Tibial nerve (tissue), 4 donors: ENCODE measurements around the gene ABCG1. TPM values are rescaled to one million over a fixed set of nuclear protein-coding genes. Genes with fewer than 3 reads are reported as not detected.
"Not testable (repeated sequence)": the region's sequence is repeated elsewhere in the genome, so short reads cannot be mapped to it uniquely, and the experiment has no call there.

Experiments used
- DNase-seq, 2 donors: peaks; one replicate each; pipeline ENCODE4 v3.0.0-alpha.2; 2019; ENCODE audit warnings: low spot score in 2 of 2
- H3K27ac ChIP-seq, 4 donors: fragments of 200-600 bp; sonication (generic) in 3 of 4; one replicate each; pipeline ENCODE4 v1.5.1; 2017 to 2019; ENCODE audit warnings: mild to moderate bottlenecking in 1 of 4
- H3K27me3 ChIP-seq, 2 donors: fragments of 200-600 bp; sonication (generic) in 1 of 2; one replicate each; pipeline versions ENCODE4 v1.5.1 to v1.6.0; 2017 to 2019
- H3K36me3 ChIP-seq, 3 donors: fragments of 200-600 bp; sonication (generic); one replicate each; pipeline ENCODE4 v1.5.1; 2018 to 2019
- H3K4me1 ChIP-seq, 4 donors: fragments of 200-600 bp; sonication (generic) in 3 of 4; one replicate each; pipeline ENCODE4 v1.5.1; 2017 to 2019
- H3K4me3 ChIP-seq, 4 donors: fragments of 200-600 bp; sonication (generic) in 3 of 4; one replicate each; pipeline ENCODE4 v1.5.1; 2017 to 2019; ENCODE audit warnings: mild to moderate bottlenecking in 1 of 4, moderate library complexity in 1 of 4
- H3K9me3 ChIP-seq, 4 donors: fragments of 200-600 bp; sonication (generic) in 3 of 4; one replicate each; pipeline ENCODE4 v1.5.1; 2017 to 2019
- CTCF ChIP-seq, 5 experiments: fragments of 200-600 bp in 3 of 5; fragments of 450-650 bp in 2 of 5; sonication (generic) in 3 of 5; IDR thresholded peaks; one replicate each; pipeline ENCODE4 v1.5.1; 2016 to 2019; ENCODE audit warnings: antibody characterized with exemption in 5 of 5, mild to moderate bottlenecking in 3 of 5, moderate library complexity in 2 of 5
- EP300 ChIP-seq, 2 donors: sonication (generic); formaldehyde crosslinking; IDR thresholded peaks; one replicate each; pipeline ENCODE4 v1.6.1; 2017; ENCODE audit warnings: antibody characterized with exemption in 2 of 2, mild to moderate bottlenecking in 1 of 2
- POLR2A ChIP-seq, 2 donors: fragments of 450-650 bp; IDR thresholded peaks; one replicate each; pipeline ENCODE4 v1.6.1; 2017; ENCODE audit warnings: antibody characterized with exemption in 2 of 2, mild to moderate bottlenecking in 2 of 2, moderate library complexity in 2 of 2
- WGBS, 2 donors: methylation state at CpG; one replicate each; pipeline ENCODE4 v1.1.5; 2018; 5-methylcytosine and 5-hydroxymethylcytosine counted together
- total RNA-seq, 4 donors: library from RNA; depleted of rRNA; stranded (reverse); fragments of >200 nt; gene quantifications; one replicate each; pipeline ENCODE4 v1.1.0, GENCODE V29; 2016

ABCG1 gene
- total RNA-seq, 4 donors from 2014 or later: 10.5 to 32.8 (median 18.6) TPM

- DNase-seq: no peak
- WGBS, 2 donors: 77 to 87% methylated on average over 6 of the region's 6 CpGs
- H3K27ac ChIP-seq: no peak overlapping the region
- no peak overlapping the region for H3K4me3 ChIP-seq
- H3K27me3 ChIP-seq: no peaks in the 10 kb centered on the region
- H3K36me3 ChIP-seq: no peaks in the 10 kb centered on the region
- peaks cover 0 to 24% (median 5%) of the 10 kb centered on the region in 4 donors for H3K4me1 ChIP-seq
- TF ChIP-seq CTCF (IDR thresholded peaks at IDR 0.05): no peak
- TF ChIP-seq POLR2A (IDR thresholded peaks at IDR 0.05): no peak
- TF ChIP-seq EP300 (IDR thresholded peaks at IDR 0.05): peak in 1 of 2 donors; percentile 15
- no peaks in the 10 kb centered on the region for H3K9me3 ChIP-seq
These were observed 43.7 kb upstream of the ABCG1 start for GRCh38 chr21:42175110-42175710.

- H3K27me3 ChIP-seq: no peaks in the 10 kb centered on the region
- H3K4me1 ChIP-seq: peaks cover 0 to 12% (median 0%) of the 10 kb centered on the region in 4 donors
- DNase-seq: no peak
- no peak overlapping the region for H3K4me3 ChIP-seq
- no peaks in the 10 kb centered on the region for H3K36me3 ChIP-seq
- WGBS, 2 donors: 48 to 53% methylated on average over 3 of the region's 3 CpGs
- no peaks in the 10 kb centered on the region for H3K9me3 ChIP-seq
- TF ChIP-seq EP300 (IDR thresholded peaks at IDR 0.05): no peak
- TF ChIP-seq CTCF (IDR thresholded peaks at IDR 0.05): no peak
- H3K27ac ChIP-seq: peak overlapping the region in 1 of 4 donors; percentile 54
These were observed 42.1 kb upstream of the ABCG1 start for GRCh38 chr21:42176859-42177258.

GRCh38 chr21:42179316-42179715 is 39.6 kb upstream of the ABCG1 start:
- H3K36me3 ChIP-seq: no peaks in the 10 kb centered on the region

GRCh38 chr21:42180001-42180400 is 38.9 kb upstream of the ABCG1 start:
- H3K27ac ChIP-seq, H3K36me3 ChIP-seq, DNase-seq, H3K27me3 ChIP-seq, H3K9me3 ChIP-seq, H3K4me1 ChIP-seq, H3K4me3 ChIP-seq: not testable (repeated sequence)
- 34 to 55% methylated on average over 3 of the region's 3 CpGs for WGBS, 2 donors

More at GRCh38 chr21:42179316-42179715, 39.6 kb upstream of the ABCG1 start:
- Histone ChIP-seq H3K27me3 (no peaks in the 10 kb centered on the region), H3K9me3 (no peaks in the 10 kb centered on the region), H3K4me3 (no peak overlapping the region), H3K4me1 (peaks cover 0 to 9% (median 0%) of the 10 kb centered on the region in 4 donors), H3K27ac (no peak overlapping the region)
- DNase-seq: no peak
- TF ChIP-seq POLR2A (IDR thresholded peaks at IDR 0.05) (no peak), CTCF (IDR thresholded peaks at IDR 0.05) (no peak), EP300 (IDR thresholded peaks at IDR 0.05) (no peak)
- 41 to 64% methylated on average over 3 of the region's 3 CpGs for WGBS, 2 donors

- H3K4me1 ChIP-seq: peaks cover 0 to 4% (median 2%) of the 10 kb centered on the region in 4 donors
- H3K4me3 ChIP-seq: no peak overlapping the region
- TF ChIP-seq CTCF (IDR thresholded peaks at IDR 0.05): no peak
- TF ChIP-seq EP300 (IDR thresholded peaks at IDR 0.05): no peak
- TF ChIP-seq POLR2A (IDR thresholded peaks at IDR 0.05): no peak
- WGBS, 2 donors: 77 to 86% methylated on average over 4 of the region's 4 CpGs
- no peak overlapping the region for H3K27ac ChIP-seq
- no peak for DNase-seq
- no peaks in the 10 kb centered on the region for H3K36me3 ChIP-seq
- H3K9me3 ChIP-seq: no peaks in the 10 kb centered on the region
- no peaks in the 10 kb centered on the region for H3K27me3 ChIP-seq
These were observed 36.1 kb upstream of the ABCG1 start for GRCh38 chr21:42182713-42183371.
